Neutrophil (primary cell): ENCODE data around the gene GATC.

Experiments used
- H3K27ac ChIP-seq: fragments of 200-600 bp; sonication (generic); 2 replicates; pipeline ENCODE4 v1.5.1; 2016; ENCODE audit warnings: mild to moderate bottlenecking, moderate library complexity
- H3K27me3 ChIP-seq: fragments of 200-600 bp; sonication (generic); 2 replicates; pipeline ENCODE4 v1.6.0; 2016; ENCODE audit warnings: mild to moderate bottlenecking
- H3K36me3 ChIP-seq: fragments of 200-600 bp; sonication (generic); 2 replicates; pipeline ENCODE4 v1.5.1; 2017
- H3K4me1 ChIP-seq, 2 experiments: fragments of 200-600 bp in 1 of 2; sonication (generic) in 1 of 2; 1 replicate in 1 of 2; 2 replicates in 1 of 2; pipeline versions ENCODE4 v1.5.1 to v1.6.1; 2013 to 2016; ENCODE audit warnings: low read depth in 1 of 2, low read length in 1 of 2, mild to moderate bottlenecking in 1 of 2, moderate library complexity in 1 of 2; ENCODE audit not compliant: control insufficient read depth in 1 of 2, insufficient read depth in 1 of 2
- H3K4me3 ChIP-seq, 2 experiments: fragments of 200-600 bp in 1 of 2; sonication (generic) in 1 of 2; 1 replicate in 1 of 2; 2 replicates in 1 of 2; pipeline ENCODE4 v1.5.1; 2013 to 2016; ENCODE audit warnings: low read depth in 1 of 2, low read length in 1 of 2, mild to moderate bottlenecking in 1 of 2, moderate library complexity in 1 of 2
- H3K9me3 ChIP-seq: fragments of 200-600 bp; sonication (generic); 2 replicates; pipeline ENCODE4 v1.5.1; 2016
- TF ChIP-seq, protein P1 (sequence below): fragments of 200-600 bp; sonication (generic); IDR thresholded peaks from 2 replicates; pipeline ENCODE4 v1.5.1; 2016; ENCODE audit warnings: antibody characterized with exemption

Gene GATC

DNA sequence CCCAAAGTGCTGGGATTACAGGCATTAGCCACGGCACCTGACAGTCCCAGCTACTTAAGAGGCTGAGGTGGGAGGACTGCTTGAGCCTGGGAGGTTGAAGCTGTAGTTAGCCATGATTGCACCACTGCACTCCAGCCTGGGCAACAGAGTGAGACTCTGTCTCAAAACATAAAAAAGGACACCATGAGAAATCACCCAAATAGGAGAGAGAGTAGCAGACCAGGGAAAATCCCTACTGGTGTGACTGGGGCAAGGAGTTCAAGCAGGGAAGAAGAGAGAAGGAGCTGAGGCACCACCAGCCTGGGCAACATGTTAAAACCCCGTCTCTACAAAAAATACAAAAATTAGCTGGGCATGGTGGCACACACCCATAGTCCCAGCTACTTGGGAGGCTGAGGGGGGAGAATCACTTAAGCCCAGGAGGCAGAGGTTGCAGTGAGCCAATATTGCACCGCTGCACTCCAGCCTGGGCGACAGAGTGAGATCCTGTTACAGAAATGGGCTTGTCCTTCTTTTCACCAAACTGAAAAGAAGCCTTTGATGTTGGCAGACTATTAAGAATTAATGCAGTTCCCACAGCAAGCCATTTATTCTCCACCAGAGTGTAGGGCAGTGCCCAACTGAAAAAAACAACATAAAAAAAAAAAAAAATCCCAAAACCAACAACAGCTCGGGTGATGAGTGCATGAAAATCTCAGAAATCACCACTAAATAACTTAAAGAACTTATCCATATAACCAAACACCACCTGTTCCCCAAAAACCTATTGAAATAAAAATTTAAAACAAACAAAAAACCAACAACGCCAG lies 27.8 kb downstream of the GATC start:
- TF ChIP-seq, protein P1, sequence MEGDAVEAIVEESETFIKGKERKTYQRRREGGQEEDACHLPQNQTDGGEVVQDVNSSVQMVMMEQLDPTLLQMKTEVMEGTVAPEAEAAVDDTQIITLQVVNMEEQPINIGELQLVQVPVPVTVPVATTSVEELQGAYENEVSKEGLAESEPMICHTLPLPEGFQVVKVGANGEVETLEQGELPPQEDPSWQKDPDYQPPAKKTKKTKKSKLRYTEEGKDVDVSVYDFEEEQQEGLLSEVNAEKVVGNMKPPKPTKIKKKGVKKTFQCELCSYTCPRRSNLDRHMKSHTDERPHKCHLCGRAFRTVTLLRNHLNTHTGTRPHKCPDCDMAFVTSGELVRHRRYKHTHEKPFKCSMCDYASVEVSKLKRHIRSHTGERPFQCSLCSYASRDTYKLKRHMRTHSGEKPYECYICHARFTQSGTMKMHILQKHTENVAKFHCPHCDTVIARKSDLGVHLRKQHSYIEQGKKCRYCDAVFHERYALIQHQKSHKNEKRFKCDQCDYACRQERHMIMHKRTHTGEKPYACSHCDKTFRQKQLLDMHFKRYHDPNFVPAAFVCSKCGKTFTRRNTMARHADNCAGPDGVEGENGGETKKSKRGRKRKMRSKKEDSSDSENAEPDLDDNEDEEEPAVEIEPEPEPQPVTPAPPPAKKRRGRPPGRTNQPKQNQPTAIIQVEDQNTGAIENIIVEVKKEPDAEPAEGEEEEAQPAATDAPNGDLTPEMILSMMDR = no peak
- H3K27me3 ChIP-seq = no peaks in the 10 kb centered on the region
- peaks cover 7% of the 10 kb centered on the region in 2 experiments for H3K4me1 ChIP-seq
- no peak overlapping the region for H3K27ac ChIP-seq
- H3K36me3 ChIP-seq = no peaks in the 10 kb centered on the region
- no peak overlapping the region for H3K4me3 ChIP-seq
- H3K9me3 ChIP-seq = no peaks in the 10 kb centered on the region

DNA sequence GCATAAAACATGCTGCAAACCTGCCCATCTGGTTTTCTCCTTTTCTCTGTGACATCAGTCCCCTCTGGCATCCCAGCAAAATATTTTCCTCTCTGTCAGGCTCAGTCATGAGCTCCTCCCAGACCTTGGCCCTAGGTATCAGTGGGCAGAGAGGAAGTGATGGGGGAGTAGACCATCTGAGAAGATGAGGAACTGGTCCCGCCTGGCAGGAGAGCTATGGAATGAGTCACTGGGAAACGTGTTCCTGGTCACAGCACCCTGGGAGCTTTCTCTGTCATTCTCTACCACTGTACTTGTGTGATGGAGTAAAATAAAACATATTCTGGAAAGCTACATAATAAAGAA lies 28.3 kb downstream of the GATC start:
- Histone ChIP-seq H3K9me3 (no peaks in the 10 kb centered on the region), H3K4me1 (peaks cover 7% of the 10 kb centered on the region in 2 experiments), H3K27me3 (no peaks in the 10 kb centered on the region), H3K27ac (no peak overlapping the region), H3K4me3 (no peak overlapping the region), H3K36me3 (no peaks in the 10 kb centered on the region)
- TF ChIP-seq, protein P1 = no peak

DNA sequence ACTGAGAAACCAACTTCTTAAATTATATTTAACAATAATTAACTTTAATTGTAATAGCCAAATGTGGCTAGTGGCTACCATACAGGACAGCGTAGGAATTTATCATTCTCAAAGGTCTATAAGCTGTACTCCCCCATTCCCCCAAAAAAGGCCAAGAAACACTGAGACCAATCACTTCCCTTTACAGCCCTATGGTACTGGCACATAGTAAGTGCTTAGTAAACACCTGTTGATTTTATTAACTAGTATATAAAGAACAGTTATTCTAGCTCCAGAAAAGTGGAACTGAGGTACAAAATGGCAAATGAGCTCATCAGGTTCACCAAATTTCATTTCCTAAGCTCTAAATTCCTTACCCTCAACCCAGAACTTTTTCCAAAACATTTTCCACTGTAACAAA lies 29.4 kb downstream of the GATC start:
- Histone ChIP-seq H3K4me1 (no peaks in the 10 kb centered on the region), H3K9me3 (no peaks in the 10 kb centered on the region), H3K36me3 (no peaks in the 10 kb centered on the region), H3K27me3 (no peaks in the 10 kb centered on the region), H3K27ac (no peak overlapping the region), H3K4me3 (no peak overlapping the region)
- TF ChIP-seq, protein P1 = no peak

DNA sequence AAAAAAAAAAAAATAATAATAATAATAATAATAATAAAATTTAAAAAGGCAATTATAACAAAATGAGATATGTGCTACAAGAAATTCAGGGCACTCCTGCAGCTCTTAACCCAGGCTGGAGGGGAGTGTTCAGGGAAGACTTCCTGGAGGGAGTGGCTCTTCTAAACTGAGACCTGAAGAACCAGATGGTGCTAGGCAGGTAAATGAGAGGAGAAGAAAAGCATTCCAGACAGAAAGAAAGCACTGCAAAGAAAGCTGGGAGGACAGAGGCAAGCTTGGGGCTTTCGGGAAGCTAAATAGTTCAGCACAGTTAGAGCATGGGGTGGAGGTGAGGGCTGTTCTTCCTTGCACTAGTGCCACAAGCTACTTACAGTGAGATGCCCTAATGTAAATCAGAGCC lies 33.2 kb downstream of the GATC start:
- Histone ChIP-seq H3K27me3 (no peaks in the 10 kb centered on the region), H3K4me3 (no peak overlapping the region), H3K4me1 (no peaks in the 10 kb centered on the region), H3K27ac (no peak overlapping the region), H3K9me3 (no peaks in the 10 kb centered on the region), H3K36me3 (no peaks in the 10 kb centered on the region)
- TF ChIP-seq, protein P1 = no peak

DNA sequence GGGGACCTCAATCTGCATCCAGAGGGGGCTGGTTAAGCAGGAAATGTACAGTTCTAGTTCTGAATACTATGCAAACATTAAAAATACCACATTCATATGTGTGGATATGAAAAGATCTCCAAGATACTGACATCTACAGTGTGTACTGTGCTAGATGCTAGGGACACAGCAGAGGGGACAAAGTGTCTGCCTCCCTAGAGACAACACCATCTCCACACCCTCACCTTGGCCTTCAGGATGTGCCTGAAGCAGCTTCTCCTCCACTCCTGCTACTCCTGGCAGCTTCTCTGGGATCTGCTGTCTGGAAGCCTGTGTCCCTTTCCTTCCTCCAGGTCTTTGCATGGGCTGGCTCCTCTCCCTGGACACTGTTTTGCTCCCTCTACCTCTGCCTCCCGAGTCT lies 34.0 kb downstream of the GATC start:
- Histone ChIP-seq H3K27me3 (no peaks in the 10 kb centered on the region), H3K9me3 (no peaks in the 10 kb centered on the region), H3K4me3 (no peak overlapping the region), H3K36me3 (no peaks in the 10 kb centered on the region), H3K27ac (no peak overlapping the region), H3K4me1 (no peaks in the 10 kb centered on the region)
- TF ChIP-seq, protein P1 = no peak
